Measurements from ENCODE around the gene AZGP1.
A peak's percentile ranks its signal among the peaks of the same experiment; 100 is the strongest.
"Not testable (repeated sequence)": the region's sequence is repeated elsewhere in the genome, so short reads cannot be mapped to it uniquely, and the experiment has no call there.

The AZGP1 gene

GRCh38 chr7:99975782-99976521, at the start of gene AZGP1:
Gene AZGP1 (minus strand): TSS chr7:99976031. CDS start chr7:99976020, 11 bp downstream.
- DNase-seq, result no peak

GRCh38 chr7:100024020-100024619, 48.3 kb upstream of the AZGP1 start:
- DNase-seq, result no peak

GRCh38 chr7:100023526-100023925, 47.7 kb upstream of the AZGP1 start:
- no peak for DNase-seq

- DNase-seq, result no peak
Measured at GRCh38 chr7:100022621-100023020, 46.8 kb upstream of the AZGP1 start.

GRCh38 chr7:100021297-100021696, 45.5 kb upstream of the AZGP1 start:
- DNase-seq, result no peak

- no peak for DNase-seq
Measured at GRCh38 chr7:100019908-100020307, 44.1 kb upstream of the AZGP1 start.

GRCh38 chr7:100017875-100018274, 42.0 kb upstream of the AZGP1 start:
- DNase-seq, result no peak

- no peak for DNase-seq
Measured at GRCh38 chr7:100017300-100017699, 41.5 kb upstream of the AZGP1 start.

- DNase-seq, result no peak
Measured at GRCh38 chr7:100016215-100016901, 40.5 kb upstream of the AZGP1 start.

GRCh38 chr7:100015232-100016214, 39.7 kb upstream of the AZGP1 start, which contains the start of gene ZKSCAN1:
Gene ZKSCAN1 (plus strand): TSS chr7:100015596. CDS start chr7:100023507, 7,911 bp downstream.
- peak; percentile 77 for DNase-seq

- DNase-seq, result no peak
Measured at GRCh38 chr7:100013328-100013676, 37.5 kb upstream of the AZGP1 start.

- DNase-seq, result not testable (repeated sequence)
Measured at GRCh38 chr7:100012385-100013327, 36.8 kb upstream of the AZGP1 start.

GRCh38 chr7:100011516-100011915, 35.7 kb upstream of the AZGP1 start:
- no peak for DNase-seq

- no peak for DNase-seq
Measured at GRCh38 chr7:100010901-100011300, 35.1 kb upstream of the AZGP1 start.

GRCh38 chr7:100009952-100010351, 34.1 kb upstream of the AZGP1 start:
- DNase-seq, result not testable (repeated sequence)

GRCh38 chr7:100008525-100008924, 32.7 kb upstream of the AZGP1 start:
- no peak for DNase-seq

- no peak for DNase-seq
Measured at GRCh38 chr7:100007887-100008286, 32.1 kb upstream of the AZGP1 start.

GRCh38 chr7:100003711-100004661, 28.2 kb upstream of the AZGP1 start:
- DNase-seq, result peak; percentile 23

- DNase-seq, result no peak
Measured at GRCh38 chr7:100000239-100000638, 24.4 kb upstream of the AZGP1 start.

GRCh38 chr7:99997545-99998137, 21.8 kb upstream of the AZGP1 start:
- DNase-seq, result peak; percentile 66
